GM12878 (cell line): Measurements from ENCODE around the gene ZBTB32. TPM values are rescaled to one million over a fixed set of nuclear protein-coding genes. Genes with fewer than 3 reads are reported as not detected.

Experiments used
- ATAC-seq: fragments of 200-7000 bp; cut with Tn5 transposase; 3 replicates; pipeline ENCODE4 v1.9.1; 2020; ENCODE audit warnings: mild to moderate bottlenecking, moderate library complexity
- BruUV-seq: library from RNA; stranded (reverse); fragments of 400-500 nt; replicated peaks from 2 replicates; lab custom pipeline; 2021; lab: Mats Ljungman, UMichigan
- CTCF ChIA-PET: fragments of 300-600 bp; sonication (Branson Sonifier 250); formaldehyde crosslinking; extraction: SDS; loops from one replicate; lab custom pipeline; 2021; ENCODE audit warnings: inconsistent platforms; lab: Yijun Ruan, JAX
- POLR2A ChIA-PET: fragments of 350-600 bp; formaldehyde crosslinking; extraction: SDS; loops from one replicate; lab custom pipeline; 2021; ENCODE audit warnings: inconsistent platforms; lab: Charles Lee
- RAD21 ChIA-PET: fragments of 300-600 bp; sonication (Branson Sonifier 250); formaldehyde crosslinking; loops from one replicate; lab custom pipeline; 2023; ENCODE audit warnings: antibody characterized with exemption; ENCODE audit not compliant: unreplicated experiment; lab: Charles Lee
- SMC1A ChIA-PET: fragments of 300-600 bp; sonication (Branson Sonifier 250); formaldehyde crosslinking; loops from one replicate; lab custom pipeline; 2023; ENCODE audit not compliant: unreplicated experiment, uncharacterized antibody; lab: Charles Lee
- DNase-seq: peaks from one replicate; pipeline ENCODE4 v3.0.0-alpha.2; 2011; ENCODE audit warnings: low read depth, low spot score
- FAIRE-seq: peaks from 3 replicates; lab custom pipeline; 2011; peaks lifted over from hg19 to GRCh38; lab: Jason Lieb, UNC
- H2AFZ ChIP-seq: 2 replicates; pipeline ENCODE4 v1.6.0; 2011; ENCODE audit warnings: low read depth, low read length, control low read depth; ENCODE audit not compliant: control insufficient read depth
- H3K27ac ChIP-seq: 2 replicates; pipeline ENCODE4 v1.5.1; 2011; ENCODE audit warnings: control low read depth; ENCODE audit not compliant: control insufficient read depth, insufficient read depth
- H3K27me3 ChIP-seq, 2 experiments: replicated peaks in 1 of 2; 2 replicates each; pipeline versions ENCODE4 v1.6.0 to v1.6.1; 2011; ENCODE audit warnings: low read length in 1 of 2; ENCODE audit not compliant: control insufficient read depth in 2 of 2, insufficient read depth in 2 of 2
- H3K36me3 ChIP-seq, 2 experiments: 2 replicates each; pipeline ENCODE4 v1.5.1; 2011; ENCODE audit warnings: low read length in 1 of 2; ENCODE audit not compliant: control insufficient read depth in 2 of 2, insufficient read depth in 2 of 2
- H3K4me1 ChIP-seq: 2 replicates; pipeline ENCODE4 v1.6.1; 2011; ENCODE audit warnings: mild to moderate bottlenecking, low read length, moderate library complexity, mixed read lengths; ENCODE audit not compliant: control insufficient read depth, insufficient read depth
- H3K4me2 ChIP-seq: 2 replicates; pipeline ENCODE4 v1.6.0; 2011; ENCODE audit warnings: control low read depth; ENCODE audit not compliant: control insufficient read depth, insufficient read depth
- H3K4me3 ChIP-seq: fragments of 200-600 bp; sonication (generic); 2 replicates; pipeline ENCODE4 v1.5.1; 2016
- H3K79me2 ChIP-seq: 2 replicates; pipeline ENCODE4 v1.6.0; 2011; ENCODE audit warnings: low read length; ENCODE audit not compliant: control insufficient read depth, insufficient read depth
- H3K9ac ChIP-seq: 2 replicates; pipeline ENCODE4 v1.8.0; 2011; ENCODE audit warnings: low read length, control low read depth, mixed read lengths; ENCODE audit not compliant: control insufficient read depth, insufficient read depth
- H3K9me3 ChIP-seq: replicated peaks from 3 replicates; pipeline ENCODE4 v1.5.1; 2011; ENCODE audit warnings: mild to moderate bottlenecking, low read length; ENCODE audit not compliant: control insufficient read depth, insufficient read depth
- H4K20me1 ChIP-seq: 2 replicates; pipeline ENCODE4 v1.6.0; 2011; ENCODE audit not compliant: control insufficient read depth, insufficient read depth
- ATF2 ChIP-seq: IDR thresholded peaks from 2 replicates; pipeline ENCODE4 v1.6.1; 2012; ENCODE audit warnings: low read length, inconsistent platforms
- ATF3 ChIP-seq: IDR thresholded peaks from 2 replicates; pipeline ENCODE4 v1.6.1; 2011; ENCODE audit warnings: low read depth, mild to moderate bottlenecking, low read length, moderate library complexity, borderline replicate concordance; ENCODE audit errors: extremely low read depth
- IRF4 ChIP-seq: IDR thresholded peaks from 2 replicates; pipeline ENCODE4 v1.6.1; 2011; ENCODE audit warnings: low read depth, low read length
- JUND ChIP-seq: IDR thresholded peaks from 2 replicates; pipeline ENCODE4 v1.6.1; 2012; ENCODE audit warnings: low read depth, mild to moderate bottlenecking, low read length, improper control_type of control experiment, moderate library complexity
- NKRF ChIP-seq: fragments of 450-650 bp; conservative IDR thresholded peaks from 2 replicates; pipeline ENCODE4 v1.6.1; 2017; ENCODE audit warnings: mild to moderate bottlenecking, moderate library complexity
- PML ChIP-seq: IDR thresholded peaks from 2 replicates; pipeline ENCODE4 v1.6.1; 2012; ENCODE audit warnings: low read length, inconsistent platforms
- RAD21 ChIP-seq: IDR thresholded peaks from 2 replicates; pipeline ENCODE4 v1.6.1; 2011; ENCODE audit warnings: mild to moderate bottlenecking, low read depth, low read length, moderate library complexity; ENCODE audit not compliant: insufficient read depth
- RFX5 ChIP-seq: IDR thresholded peaks from 2 replicates; pipeline ENCODE4 v1.6.1; 2011; ENCODE audit warnings: low read depth, low read length, improper control_type of control experiment
- SMAD5 ChIP-seq: IDR thresholded peaks from 2 replicates; pipeline ENCODE4 v1.6.1; 2016; ENCODE audit warnings: antibody characterized with exemption, low read depth
- SP1 ChIP-seq: IDR thresholded peaks from one replicate; pipeline ENCODE4 v1.6.1; 2011; ENCODE audit warnings: low read depth, low read length
- SREBF1 ChIP-seq: IDR thresholded peaks from 2 replicates; pipeline ENCODE4 v1.6.1; 2012; ENCODE audit warnings: mild to moderate bottlenecking, low read length
- WGBS: methylation state at CpG from one replicate; pipeline ENCODE4 v1.1.6; 2016; ENCODE audit warnings: low lambda C conversion rate; ENCODE audit not compliant: insufficient replicate concordance, insufficient coverage; ENCODE audit errors: missing lambda C conversion rate; 5-methylcytosine and 5-hydroxymethylcytosine counted together
- in situ Hi-C: fragments of 300-500 bp; cut with MboI; formaldehyde crosslinking; loops from 9 replicates; pipeline ENCODE4 v1.14.3; 2018; ENCODE audit warnings: mixed read lengths
- intact Hi-C: fragments of 100-400 bp; cut with micrococcal nuclease; formaldehyde crosslinking; loops from one replicate; pipeline ENCODE4 v1.14.2; 2022; ENCODE audit not compliant: unreplicated experiment
- polyA plus RNA-seq, 11 experiments: library from polyadenylated mRNA; depleted of rRNA in 4 of 11; unstranded in 6 of 11; stranded (reverse) in 5 of 11; fragments of >200 nt; fragmentation: Nextera tagmentation in 4 of 11; fragmentation: Illumina TruSeq in 1 of 11; extraction: Ambion mirVana in 4 of 11; extraction: Trizol in 1 of 11; gene quantifications; 1 replicate in 1 of 11; 2 replicates in 10 of 11; pipeline versions ENCODE4 v1.2.1 to v1.2.3, GENCODE V29; 2011 to 2016; ENCODE audit warnings: inconsistent platforms in 2 of 11, missing spikeins in 2 of 11, low read depth in 1 of 11
- total RNA-seq, 4 experiments: library from RNA; depleted of rRNA in 3 of 4; stranded (reverse); fragments of >200 nt in 3 of 4; fragmentation: Illumina TruSeq in 1 of 4; extraction: Trizol in 1 of 4; gene quantifications; 2 replicates each; pipeline versions ENCODE4 v1.2.1 to v1.2.3, GENCODE V29; 2013 to 2021

The ZBTB32 gene
- total and polyA plus RNA-seq, 10 of the 15 experiments (the other 5 are each of a cell fraction or from before 2014, with no cell fraction given): 1.0 to 46.7 (median 16.0) TPM

- peak; percentile 27; the same call in 1 of the 2 replicates for TF ChIP-seq ATF3
- peak; percentile 26 for TF ChIP-seq SP1
- TF ChIP-seq SMAD5: no peak
- 0 out of 2 replicates have a peak, but pooled peaks have one; percentile 28 for TF ChIP-seq JUND
- TF ChIP-seq NKRF: peak; percentile 85
- TF ChIP-seq RAD21: no peak
- no peak for TF ChIP-seq PML
- 0 out of 2 replicates have a peak, but pooled peaks have one; percentile 17 for TF ChIP-seq RFX5
- TF ChIP-seq SREBF1: peak; percentile 66
Observed at GRCh38 chr19:35745328-35746086, 41.1 kb downstream of the ZBTB32 start, which contains the start of the genes PSENEN and U2AF1L4 (continued).

GRCh38 chr19:35746087-35746462 lies 41.7 kb downstream of the ZBTB32 start:
- Histone ChIP-seq H3K4me1 (peaks cover 35% of the 10 kb centered on the region), H3K36me3 (0 out of 4 replicates have a peak, but pooled peaks cover 0 to 4% of the 10 kb centered on the region in 2 experiments), H3K4me2 (peak overlapping the region; percentile 94), H3K9ac (peak overlapping the region; percentile 84), H3K79me2 (peaks cover 29% of the 10 kb centered on the region), H3K4me3 (peak overlapping the region; percentile 92), H3K27ac (peak overlapping the region; percentile 80), H3K27me3 (no peaks in the 10 kb centered on the region), H3K9me3 (no peaks in the 10 kb centered on the region), H4K20me1 (no peaks in the 10 kb centered on the region), H2AFZ (no peak overlapping the region)
- no TSS peak for BruUV-seq
- ChIA-PET RAD21 (interaction anchor here (0.9 to 2.3 kb wide), 5 partner anchors 11 to 185 kb away, joined by 3 to 9 read pairs (median 7); partner anchors contain the start of gene HSPB6), CTCF (interaction anchor here (0.6 to 4.3 kb wide), 6 partner anchors 32 to 315 kb away, joined by 3 to 18 read pairs (median 6); no protein-coding TSS in a partner anchor), SMC1A (interaction anchor here (0.6 to 2.0 kb wide), 5 partner anchors 30 to 360 kb away, joined by 3 to 14 read pairs (median 3); no protein-coding TSS in a partner anchor), POLR2A (interaction anchor here (0.9 to 7.1 kb wide), 6 partner anchors 11 to 183 kb away, joined by 3 to 91 read pairs (median 14); partner anchors contain the start of genes HSPB6 and PROSER3)
- intact Hi-C loops: no loop called here
- ATAC-seq: no peak
- in situ Hi-C loops: no loop called here
- TF ChIP-seq ATF2 (no peak), IRF4 (no peak)
- FAIRE-seq: no peak
- DNase-seq: no peak
- 0% methylated on average over 4 of the region's 4 CpGs for WGBS
